ENCODE data around the gene ELOVL7.
"Not testable (repeated sequence)": the region's sequence is repeated elsewhere in the genome, so short reads cannot be mapped to it uniquely, and the experiment has no call there.

Gene ELOVL7

DNA sequence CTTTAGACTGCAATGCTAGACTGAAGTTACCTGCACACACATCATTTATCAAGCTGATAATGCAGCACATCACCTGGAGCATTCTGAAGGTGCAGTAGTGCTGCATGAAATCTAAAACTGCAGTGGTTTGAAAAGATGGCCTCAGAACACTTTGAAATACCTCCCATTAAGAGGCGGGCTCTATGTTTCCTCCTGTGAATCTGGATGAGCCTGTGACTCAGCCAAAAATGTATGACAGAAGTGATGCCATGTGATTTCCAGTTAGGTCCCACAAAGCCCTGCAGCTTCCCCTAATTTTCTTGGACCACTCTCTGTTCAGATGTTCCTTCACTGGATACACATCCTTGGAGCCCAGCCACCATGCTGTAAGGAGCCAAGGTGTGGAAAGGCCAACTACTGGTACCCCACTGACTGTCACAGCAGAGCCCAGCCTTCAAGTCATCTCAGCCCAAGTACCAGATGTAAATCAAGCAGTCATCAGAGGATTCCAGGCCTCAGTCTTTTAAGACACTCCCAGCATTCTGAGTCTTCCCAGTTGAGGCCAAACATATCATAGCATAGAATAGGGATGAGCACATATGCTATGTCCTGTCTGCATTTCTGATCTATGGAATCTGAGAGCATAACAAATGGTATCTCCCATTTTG lies 116.9 kb downstream of the ELOVL7 start:
- H3K4me3 ChIP-seq (ENCODE audit: low read depth, low read length), result no peak overlapping the region
- in situ Hi-C loops (cut with HindIII; ENCODE audit: low sequenced_read_pairs), result no loop called here
- DNase-seq (ENCODE audit: low read depth, low spot score), result no peak
- TF ChIP-seq, protein P1, sequence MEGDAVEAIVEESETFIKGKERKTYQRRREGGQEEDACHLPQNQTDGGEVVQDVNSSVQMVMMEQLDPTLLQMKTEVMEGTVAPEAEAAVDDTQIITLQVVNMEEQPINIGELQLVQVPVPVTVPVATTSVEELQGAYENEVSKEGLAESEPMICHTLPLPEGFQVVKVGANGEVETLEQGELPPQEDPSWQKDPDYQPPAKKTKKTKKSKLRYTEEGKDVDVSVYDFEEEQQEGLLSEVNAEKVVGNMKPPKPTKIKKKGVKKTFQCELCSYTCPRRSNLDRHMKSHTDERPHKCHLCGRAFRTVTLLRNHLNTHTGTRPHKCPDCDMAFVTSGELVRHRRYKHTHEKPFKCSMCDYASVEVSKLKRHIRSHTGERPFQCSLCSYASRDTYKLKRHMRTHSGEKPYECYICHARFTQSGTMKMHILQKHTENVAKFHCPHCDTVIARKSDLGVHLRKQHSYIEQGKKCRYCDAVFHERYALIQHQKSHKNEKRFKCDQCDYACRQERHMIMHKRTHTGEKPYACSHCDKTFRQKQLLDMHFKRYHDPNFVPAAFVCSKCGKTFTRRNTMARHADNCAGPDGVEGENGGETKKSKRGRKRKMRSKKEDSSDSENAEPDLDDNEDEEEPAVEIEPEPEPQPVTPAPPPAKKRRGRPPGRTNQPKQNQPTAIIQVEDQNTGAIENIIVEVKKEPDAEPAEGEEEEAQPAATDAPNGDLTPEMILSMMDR (IDR thresholded peaks at IDR 0.05; ENCODE audit: low read depth, low read length), result no peak

DNA sequence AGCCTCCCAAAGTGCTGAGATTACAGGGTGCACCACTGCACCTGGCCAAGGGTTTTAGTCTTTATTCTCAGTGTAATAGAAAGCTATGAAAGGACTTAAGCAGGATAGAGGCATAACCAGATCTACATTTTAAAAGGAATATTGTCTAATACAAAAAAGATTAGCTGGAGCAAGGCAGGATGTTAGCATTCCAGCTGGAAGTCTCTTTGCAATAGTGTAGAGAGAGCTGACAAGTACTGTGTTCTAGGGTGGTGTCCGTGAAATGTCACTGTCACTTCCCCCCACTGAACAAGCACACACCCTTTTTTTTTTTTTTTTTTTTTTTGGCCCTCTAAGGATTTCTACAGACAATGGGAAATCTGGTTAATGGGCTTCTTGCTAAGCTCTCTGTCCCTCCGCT lies 119.9 kb downstream of the ELOVL7 start:
- no peak overlapping the region for H3K4me3 ChIP-seq (ENCODE audit: low read depth, low read length)
- DNase-seq (ENCODE audit: low read depth, low spot score), result no peak
- TF ChIP-seq, protein P1 (IDR thresholded peaks at IDR 0.05; ENCODE audit: low read depth, low read length), result no peak
- in situ Hi-C loops (cut with HindIII; ENCODE audit: low sequenced_read_pairs), result no loop called here

DNA sequence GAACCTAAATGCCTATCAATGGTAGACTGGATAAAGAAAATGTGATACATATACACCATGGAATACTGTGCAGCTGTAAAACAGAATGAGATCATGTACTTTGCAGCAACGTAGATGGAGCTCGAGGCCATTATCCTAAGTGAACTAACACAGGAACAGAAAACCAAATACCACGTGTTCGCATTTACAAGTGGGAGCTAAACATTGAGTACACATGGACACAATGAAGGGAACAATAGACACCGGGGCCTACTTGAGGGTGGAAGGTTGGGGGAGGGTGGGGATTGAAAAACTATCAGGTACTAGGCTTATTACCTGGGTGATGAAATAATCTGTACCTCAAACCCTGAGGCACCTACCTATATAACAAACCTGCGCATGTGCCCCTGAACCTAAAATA lies 121.7 kb downstream of the ELOVL7 start:
- in situ Hi-C loops (cut with HindIII; ENCODE audit: low sequenced_read_pairs), result no loop called here
- no peak for DNase-seq (ENCODE audit: low read depth, low spot score)
- TF ChIP-seq, protein P1 (IDR thresholded peaks at IDR 0.05; ENCODE audit: low read depth, low read length), result no peak
- H3K4me3 ChIP-seq (ENCODE audit: low read depth, low read length), result no peak overlapping the region

DNA sequence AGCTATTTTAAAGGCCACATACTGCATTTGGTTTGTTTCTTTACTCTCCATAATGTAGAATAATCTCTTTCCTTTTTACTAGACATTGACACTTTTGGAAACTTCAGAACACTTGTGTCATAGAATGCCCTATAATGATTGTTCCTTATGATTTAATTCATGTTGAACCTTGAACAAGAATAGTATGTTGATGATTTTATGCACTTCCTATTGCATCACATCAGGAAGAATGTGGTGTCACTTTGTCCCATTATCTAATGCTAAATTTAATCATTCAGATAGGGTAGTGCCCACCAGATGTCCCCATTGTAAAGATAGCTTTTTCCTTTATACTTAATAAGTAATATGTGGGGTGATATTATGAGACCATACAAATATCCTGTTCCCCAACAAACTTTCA lies 124.7 kb downstream of the ELOVL7 start:
- TF ChIP-seq, protein P1 (IDR thresholded peaks at IDR 0.05; ENCODE audit: low read depth, low read length), result no peak
- no peak for DNase-seq (ENCODE audit: low read depth, low spot score)
- in situ Hi-C loops (cut with HindIII; ENCODE audit: low sequenced_read_pairs), result no loop called here
- H3K4me3 ChIP-seq (ENCODE audit: low read depth, low read length), result no peak overlapping the region

DNA sequence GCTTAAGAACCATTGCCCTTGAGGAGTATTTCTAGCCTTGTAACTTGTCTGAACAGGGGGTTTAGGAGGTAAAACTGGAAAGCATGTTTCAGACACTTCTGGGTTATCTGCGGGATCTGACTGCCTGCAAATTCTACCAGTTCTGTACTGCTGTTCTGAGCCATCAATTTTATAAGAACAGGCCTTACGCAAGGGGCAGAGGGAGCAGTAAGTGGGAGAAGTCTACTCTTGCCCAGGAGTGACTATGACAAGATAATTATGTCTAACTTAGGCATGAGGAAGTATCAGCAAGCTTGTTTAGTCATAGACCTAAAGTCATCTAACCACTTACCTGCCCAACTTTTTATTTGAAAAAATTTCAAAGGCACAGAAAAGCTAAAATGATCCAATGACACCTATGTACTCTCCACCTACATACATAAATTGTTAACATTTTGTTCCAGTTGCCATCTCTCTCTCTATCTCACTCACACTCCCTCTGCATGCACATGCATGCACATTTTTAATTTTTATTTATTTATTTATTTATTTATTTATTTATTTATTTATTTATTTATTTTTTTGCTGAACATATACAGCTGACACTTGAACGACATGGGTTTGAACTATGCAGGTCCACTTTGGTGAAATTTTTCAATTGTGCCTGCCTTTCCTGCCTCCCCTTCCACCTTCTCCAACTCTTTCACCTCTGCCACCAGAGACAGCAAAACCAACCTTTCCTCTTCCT lies 125.7 kb downstream of the ELOVL7 start:
- no peak overlapping the region for H3K4me3 ChIP-seq (ENCODE audit: low read depth, low read length)
- TF ChIP-seq, protein P1 (IDR thresholded peaks at IDR 0.05; ENCODE audit: low read depth, low read length), result no peak
- DNase-seq (ENCODE audit: low read depth, low spot score), result no peak
- in situ Hi-C loops (cut with HindIII; ENCODE audit: low sequenced_read_pairs), result no loop called here

DNA sequence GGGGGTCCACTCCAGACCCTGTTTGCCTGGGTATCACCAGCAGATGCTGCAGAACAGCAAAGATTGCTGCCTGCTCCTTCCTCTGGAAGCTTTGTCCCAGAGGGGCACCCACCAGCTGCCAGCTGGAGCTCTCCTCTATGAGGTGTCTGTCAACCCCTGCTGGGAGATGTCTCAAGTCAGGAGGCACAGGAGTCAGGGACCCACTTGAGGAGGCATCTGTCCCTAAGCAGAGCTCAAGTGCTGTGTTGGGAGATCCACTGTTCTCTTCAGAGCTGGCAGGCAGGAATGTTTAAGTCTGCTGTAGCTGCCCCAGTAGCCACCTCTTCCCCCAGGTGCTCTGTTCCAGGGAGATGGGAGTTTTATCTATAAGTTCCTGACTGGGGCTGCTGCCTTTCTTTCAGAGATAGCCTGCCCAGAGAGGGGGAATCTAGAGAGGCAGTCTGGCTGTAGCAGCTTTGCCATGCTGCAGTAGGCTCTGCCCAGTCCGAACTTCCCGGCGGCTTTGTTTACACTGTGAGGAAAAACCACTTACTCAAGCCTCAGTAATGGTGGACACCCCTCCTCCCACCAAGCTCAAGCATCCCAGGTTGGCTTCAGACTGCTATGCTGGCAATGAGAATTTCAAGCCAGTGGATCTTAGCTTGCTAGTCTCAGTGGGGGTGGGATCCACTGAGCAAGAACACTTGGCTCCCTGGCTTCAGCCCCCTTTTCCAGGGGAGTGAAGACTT lies 128.7 kb downstream of the ELOVL7 start:
- DNase-seq (ENCODE audit: low read depth, low spot score); in situ Hi-C loops (cut with HindIII; ENCODE audit: low sequenced_read_pairs); H3K4me3 ChIP-seq (ENCODE audit: low read depth, low read length): not testable (repeated sequence)

DNA sequence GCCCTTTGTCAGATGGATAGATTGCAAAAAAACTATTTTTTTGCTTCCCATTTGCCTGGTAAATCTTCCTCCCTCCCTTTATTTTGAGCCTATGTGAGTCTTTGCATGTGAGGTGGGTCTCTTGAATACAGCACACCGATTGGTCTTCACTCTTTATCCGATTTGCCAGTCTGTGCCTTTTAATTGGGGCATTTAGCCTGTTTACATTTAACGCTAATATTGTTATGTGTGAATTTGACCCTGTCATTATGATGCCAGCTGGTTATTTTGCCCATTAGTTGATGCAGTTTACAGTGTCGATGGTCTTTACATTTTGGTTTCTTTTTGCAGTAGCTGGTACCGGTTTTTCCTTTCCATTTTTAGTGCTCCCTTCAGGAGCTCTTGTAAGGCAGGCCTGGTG lies 131.1 kb downstream of the ELOVL7 start:
- DNase-seq (ENCODE audit: low read depth, low spot score), result no peak
- TF ChIP-seq, protein P1 (IDR thresholded peaks at IDR 0.05; ENCODE audit: low read depth, low read length), result no peak
- in situ Hi-C loops (cut with HindIII; ENCODE audit: low sequenced_read_pairs), result no loop called here
- no peak overlapping the region for H3K4me3 ChIP-seq (ENCODE audit: low read depth, low read length)

DNA sequence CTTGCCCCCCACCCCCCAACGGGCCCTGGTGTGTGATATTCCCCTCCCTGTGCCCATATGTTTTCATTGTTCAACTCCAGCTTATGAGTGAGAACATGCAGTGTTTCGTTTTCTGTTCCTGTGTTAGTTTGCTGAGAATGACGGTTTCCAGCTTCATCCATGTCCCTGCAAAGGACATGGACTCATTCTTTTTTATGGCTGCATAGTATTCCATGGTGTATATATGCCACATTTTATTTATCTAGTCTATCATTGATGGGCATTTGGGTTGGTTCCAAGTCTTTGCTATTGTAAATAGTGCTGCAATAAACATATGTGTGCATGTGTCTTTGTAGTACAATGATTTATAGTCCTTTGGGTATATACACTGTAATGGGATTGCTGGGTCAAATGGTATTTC lies 132.2 kb downstream of the ELOVL7 start:
- DNase-seq (ENCODE audit: low read depth, low spot score); H3K4me3 ChIP-seq (ENCODE audit: low read depth, low read length); in situ Hi-C loops (cut with HindIII; ENCODE audit: low sequenced_read_pairs): not testable (repeated sequence)

Data from astrocyte of the spinal cord (primary cell).